NCI-H748 (cell line): ENCODE results near the gene SERGEF.
"Not testable (repeated sequence)": the region's sequence is repeated elsewhere in the genome, so short reads cannot be mapped to it uniquely, and the experiment has no call there.

Experiments used
- DNase-seq: peaks from one replicate; lab custom pipeline; 2025; ENCODE audit not compliant: unreplicated experiment; lab: John Stamatoyannopoulos, UW

The SERGEF gene

GRCh38 chr11:18001191-18001590, 11.7 kb downstream of the SERGEF start:
- DNase-seq: no peak

GRCh38 chr11:18000760-18001159, 12.1 kb downstream of the SERGEF start:
- DNase-seq: no peak

- not testable (repeated sequence) for DNase-seq
Measured at GRCh38 chr11:18000128-18000527, 12.7 kb downstream of the SERGEF start.

GRCh38 chr11:17992916-17993315, 19.9 kb downstream of the SERGEF start:
- no peak for DNase-seq

- DNase-seq: peak; percentile 64
Measured at GRCh38 chr11:17991783-17992433, 20.9 kb downstream of the SERGEF start.

GRCh38 chr11:17989306-17989705, 23.5 kb downstream of the SERGEF start:
- DNase-seq: peak; percentile 90

GRCh38 chr11:17988465-17988864, 24.4 kb downstream of the SERGEF start:
- peak; percentile 99 for DNase-seq

- DNase-seq: no peak
Measured at GRCh38 chr11:17987826-17988225, 25.0 kb downstream of the SERGEF start.

- DNase-seq: no peak
Measured at GRCh38 chr11:17986711-17987220, 26.1 kb downstream of the SERGEF start.

GRCh38 chr11:17986007-17986710, 26.7 kb downstream of the SERGEF start:
- no peak for DNase-seq

- peak; percentile 58 for DNase-seq
Measured at GRCh38 chr11:17985517-17985916, 27.3 kb downstream of the SERGEF start.

GRCh38 chr11:17983569-17983968, 29.3 kb downstream of the SERGEF start:
- DNase-seq: no peak

- DNase-seq: peak; percentile 61
Measured at GRCh38 chr11:17979770-17980371, 33.0 kb downstream of the SERGEF start.

GRCh38 chr11:17978553-17979287, 34.1 kb downstream of the SERGEF start:
- peak; percentile 59 for DNase-seq

GRCh38 chr11:17976651-17977050, 36.2 kb downstream of the SERGEF start:
- DNase-seq: no peak

GRCh38 chr11:17974246-17974645, 38.6 kb downstream of the SERGEF start:
- DNase-seq: no peak

- DNase-seq: peak; percentile 64
Measured at GRCh38 chr11:17972987-17973386, 39.9 kb downstream of the SERGEF start.

GRCh38 chr11:17968206-17968605, 44.6 kb downstream of the SERGEF start:
- no peak for DNase-seq

GRCh38 chr11:17967661-17968060, 45.2 kb downstream of the SERGEF start:
- DNase-seq: no peak

- DNase-seq: no peak
Measured at GRCh38 chr11:17960091-17960490, 52.8 kb downstream of the SERGEF start.

GRCh38 chr11:17958446-17958845, 54.4 kb downstream of the SERGEF start:
- no peak for DNase-seq
